Measurements from ENCODE around the gene FILIP1L. TPM values are rescaled to one million over a fixed set of nuclear protein-coding genes. Genes with fewer than 3 reads are reported as not detected.

Gene FILIP1L
- total and polyA plus RNA-seq, 12 donors: 5.3 to 33.2 (median 17.4) TPM

- H3K4me1 ChIP-seq (replicated peaks in 1 of 2): peaks cover 7 to 30% of the 10 kb centered on the region in 2 donors
- WGBS, 4 donors: 90 to 98% (median 96%) methylated on average over 5 of the region's 5 CpGs
- no peak overlapping the region for H3K27ac ChIP-seq
These were observed 180.1 kb downstream of the FILIP1L start for GRCh38 chr3:99933971-99934750.

GRCh38 chr3:99931059-99931458, 183.2 kb downstream of the FILIP1L start:
- intact Hi-C loops (cut with DNase I): loop anchor here in 1 of 2 donors (10.0 kb wide), 1 partner anchor 84 kb away; no protein-coding TSS in a partner anchor
- Histone ChIP-seq H3K4me3 (no peak overlapping the region), H3K9me3 (replicated peaks in 1 of 3) (no peaks in the 10 kb centered on the region), H3K36me3 (replicated peaks in 1 of 2) (no peaks in the 10 kb centered on the region), H3K27ac (no peak overlapping the region), H3K27me3 (no peaks in the 10 kb centered on the region), H3K4me1 (replicated peaks in 1 of 2) (peaks cover 3 to 27% of the 10 kb centered on the region in 2 donors)
- no peak for TF ChIP-seq POLR2A (IDR thresholded peaks at IDR 0.05)
- TF ChIP-seq, protein P1, sequence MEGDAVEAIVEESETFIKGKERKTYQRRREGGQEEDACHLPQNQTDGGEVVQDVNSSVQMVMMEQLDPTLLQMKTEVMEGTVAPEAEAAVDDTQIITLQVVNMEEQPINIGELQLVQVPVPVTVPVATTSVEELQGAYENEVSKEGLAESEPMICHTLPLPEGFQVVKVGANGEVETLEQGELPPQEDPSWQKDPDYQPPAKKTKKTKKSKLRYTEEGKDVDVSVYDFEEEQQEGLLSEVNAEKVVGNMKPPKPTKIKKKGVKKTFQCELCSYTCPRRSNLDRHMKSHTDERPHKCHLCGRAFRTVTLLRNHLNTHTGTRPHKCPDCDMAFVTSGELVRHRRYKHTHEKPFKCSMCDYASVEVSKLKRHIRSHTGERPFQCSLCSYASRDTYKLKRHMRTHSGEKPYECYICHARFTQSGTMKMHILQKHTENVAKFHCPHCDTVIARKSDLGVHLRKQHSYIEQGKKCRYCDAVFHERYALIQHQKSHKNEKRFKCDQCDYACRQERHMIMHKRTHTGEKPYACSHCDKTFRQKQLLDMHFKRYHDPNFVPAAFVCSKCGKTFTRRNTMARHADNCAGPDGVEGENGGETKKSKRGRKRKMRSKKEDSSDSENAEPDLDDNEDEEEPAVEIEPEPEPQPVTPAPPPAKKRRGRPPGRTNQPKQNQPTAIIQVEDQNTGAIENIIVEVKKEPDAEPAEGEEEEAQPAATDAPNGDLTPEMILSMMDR (IDR thresholded peaks at IDR 0.05): no peak
- WGBS, 4 donors: 38 to 92% (median 85%) methylated on average over 1 of the region's 1 CpG
- no peak for DNase-seq

More at GRCh38 chr3:99933971-99934750, 180.1 kb downstream of the FILIP1L start:
- DNase-seq: no peak
- H3K9me3 ChIP-seq (replicated peaks in 1 of 3): no peaks in the 10 kb centered on the region
- H3K4me3 ChIP-seq: no peak overlapping the region
- intact Hi-C loops (cut with DNase I): loop anchor here in 1 of 2 donors (10.0 kb wide), 1 partner anchor 81 kb away; no protein-coding TSS in a partner anchor
- TF ChIP-seq POLR2A (IDR thresholded peaks at IDR 0.05): no peak
- TF ChIP-seq, protein P1 (IDR thresholded peaks at IDR 0.05): no peak
- no peaks in the 10 kb centered on the region for H3K36me3 ChIP-seq (replicated peaks in 1 of 2)
- no peaks in the 10 kb centered on the region for H3K27me3 ChIP-seq

GRCh38 chr3:99929745-99930139, 184.6 kb downstream of the FILIP1L start:
- Histone ChIP-seq H3K4me3 (no peak overlapping the region), H3K4me1 (replicated peaks in 1 of 2) (peaks cover 3 to 28% of the 10 kb centered on the region in 2 donors), H3K36me3 (replicated peaks in 1 of 2) (no peaks in the 10 kb centered on the region), H3K9me3 (replicated peaks in 1 of 3) (no peaks in the 10 kb centered on the region), H3K27me3 (no peaks in the 10 kb centered on the region), H3K27ac (peak overlapping the region in 2 of 5 donors; percentile 10 to 12)
- TF ChIP-seq, protein P1 (IDR thresholded peaks at IDR 0.05): no peak
- TF ChIP-seq POLR2A (IDR thresholded peaks at IDR 0.05): no peak
- 73 to 82% (median 82%) methylated on average over 3 of the region's 3 CpGs for WGBS, 4 donors
- DNase-seq: peak in 2 of 7 donors; percentile 27 to 61
- intact Hi-C loops (cut with DNase I): loop anchor here in 1 of 2 donors (10.0 kb wide), 1 partner anchor 85 kb away; no protein-coding TSS in a partner anchor

DNA sequence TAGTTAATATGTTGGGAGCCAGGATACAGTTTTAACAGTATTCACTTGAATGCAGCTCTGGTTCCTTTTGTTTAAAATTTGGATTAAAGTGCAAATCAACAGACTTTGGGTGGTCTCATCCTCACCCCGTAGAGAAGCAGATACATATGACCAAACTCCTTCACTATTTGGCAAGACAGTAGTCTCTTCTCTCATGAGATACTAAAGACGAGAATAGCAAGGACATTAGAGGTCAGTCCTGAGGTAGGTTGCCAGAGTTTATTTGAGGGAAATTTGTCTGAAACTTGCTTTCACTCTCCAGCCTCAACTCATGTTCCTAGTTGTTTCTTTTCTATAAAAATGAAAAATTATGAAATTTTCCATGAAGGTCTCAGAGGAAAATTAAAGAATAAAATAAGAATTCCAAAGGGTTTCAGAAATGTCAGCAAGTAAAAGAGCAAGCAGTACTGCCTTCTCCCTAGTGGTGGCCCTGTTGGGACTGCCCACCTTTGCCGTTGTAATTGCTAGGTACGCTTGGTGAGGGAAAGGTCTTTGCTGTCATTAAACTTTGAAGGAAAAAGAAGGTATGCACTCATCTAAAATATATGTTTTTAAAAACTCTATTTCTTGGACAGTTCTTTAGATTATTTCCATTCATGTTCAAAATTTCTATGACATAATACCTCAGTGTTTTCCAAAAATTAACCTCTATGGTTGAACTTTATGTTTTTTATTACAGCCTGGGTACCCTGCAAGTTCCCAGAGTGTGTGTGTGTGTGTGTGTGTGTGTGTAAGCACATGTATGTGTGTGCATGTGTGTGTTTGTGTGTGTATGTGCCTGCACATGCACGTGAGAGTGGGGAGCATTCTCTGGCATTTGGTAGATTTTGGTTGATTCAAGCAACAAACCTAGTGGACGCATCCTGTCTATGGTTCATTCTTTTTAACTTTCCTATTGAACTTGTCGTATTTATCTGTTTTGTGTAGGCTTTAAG, 185.2 kb downstream of the FILIP1L start:
- Histone ChIP-seq H3K27ac (peak overlapping the region in 1 of 5 donors; percentile 36), H3K27me3 (no peaks in the 10 kb centered on the region), H3K4me3 (no peak overlapping the region), H3K9me3 (replicated peaks in 1 of 3) (no peaks in the 10 kb centered on the region), H3K36me3 (replicated peaks in 1 of 2) (no peaks in the 10 kb centered on the region), H3K4me1 (replicated peaks in 1 of 2) (peaks cover 3 to 28% of the 10 kb centered on the region in 2 donors)
- 66 to 71% (median 71%) methylated on average over 7 of the region's 7 CpGs for WGBS, 4 donors
- intact Hi-C loops (cut with DNase I): no loop called here
- no peak for DNase-seq
- TF ChIP-seq, protein P1 (IDR thresholded peaks at IDR 0.05): peak in 2 of 6 experiments; percentile 6 to 18
- TF ChIP-seq POLR2A (IDR thresholded peaks at IDR 0.05): no peak

All from adrenal gland (tissue), 12 donors.